Liver (tissue), 9 donors: ENCODE data around the gene OPA3. TPM values are rescaled to one million over a fixed set of nuclear protein-coding genes. Genes with fewer than 3 reads are reported as not detected.
"Not testable (repeated sequence)": the region's sequence is repeated elsewhere in the genome, so short reads cannot be mapped to it uniquely, and the experiment has no call there.

Experiments
- DNase-seq: peaks from one replicate; pipeline ENCODE4 v3.0.0-alpha.2; 2017; ENCODE audit warnings: low spot score
- H3K27ac ChIP-seq, 2 donors: one replicate each; pipeline ENCODE4 v1.7.0; 2013; ENCODE audit warnings: inconsistent platforms in 2 of 2, low read length in 2 of 2, control low read depth in 1 of 2, low read depth in 1 of 2, mild to moderate bottlenecking in 1 of 2
- H3K27me3 ChIP-seq, 4 donors: one replicate each; pipeline versions ENCODE4 v1.6.1 to v1.7.0; 2013; ENCODE audit warnings: low read length in 3 of 4, inconsistent platforms in 1 of 4, mild to moderate bottlenecking in 1 of 4, moderate library complexity in 1 of 4; ENCODE audit not compliant: control insufficient read depth in 4 of 4, insufficient read depth in 4 of 4
- H3K36me3 ChIP-seq, 4 donors: one replicate each; pipeline versions ENCODE4 v1.6.1 to v1.7.0; 2013; ENCODE audit warnings: low read length in 3 of 4, mild to moderate bottlenecking in 3 of 4, low read depth in 1 of 4, moderate library complexity in 1 of 4; ENCODE audit not compliant: control insufficient read depth in 4 of 4, insufficient read depth in 3 of 4
- H3K4me1 ChIP-seq, 4 donors: one replicate each; pipeline versions ENCODE4 v1.6.1 to v1.7.0; 2013; ENCODE audit warnings: low read length in 3 of 4, mild to moderate bottlenecking in 3 of 4, moderate library complexity in 1 of 4; ENCODE audit not compliant: control insufficient read depth in 4 of 4, insufficient read depth in 4 of 4
- H3K4me3 ChIP-seq, 3 donors: one replicate each; pipeline versions ENCODE4 v1.6.1 to v1.7.0; 2013; ENCODE audit warnings: low read length in 3 of 3, control low read depth in 1 of 3, low read depth in 1 of 3, mild to moderate bottlenecking in 1 of 3
- H3K9ac ChIP-seq, 2 donors: one replicate each; pipeline ENCODE4 v1.7.0; 2013; ENCODE audit warnings: low read length in 2 of 2, mild to moderate bottlenecking in 2 of 2, moderate library complexity in 2 of 2, control low read depth in 1 of 2, low read depth in 1 of 2
- H3K9me3 ChIP-seq, 4 donors: one replicate each; pipeline versions ENCODE4 v1.6.1 to v1.7.0; 2013; ENCODE audit warnings: low read length in 3 of 4; ENCODE audit not compliant: control insufficient read depth in 4 of 4
- ATF3 ChIP-seq: IDR thresholded peaks from 2 replicates; pipeline ENCODE4 v1.6.1; 2016; ENCODE audit warnings: antibody characterized with exemption
- EGR1 ChIP-seq, 2 donors: IDR thresholded peaks; 2 replicates each; pipeline ENCODE4 v1.6.1; 2016 to 2018; ENCODE audit warnings: antibody characterized with exemption in 2 of 2, low read depth in 2 of 2
- FOXA1 ChIP-seq: IDR thresholded peaks from 2 replicates; pipeline ENCODE4 v1.6.1; 2016; ENCODE audit warnings: antibody characterized with exemption
- FOXA2 ChIP-seq: IDR thresholded peaks from 2 replicates; pipeline ENCODE4 v1.6.1; 2016; ENCODE audit warnings: antibody characterized with exemption
- GABPA ChIP-seq, 2 donors: IDR thresholded peaks in 1 of 2; conservative IDR thresholded peaks in 1 of 2; 2 replicates each; pipeline ENCODE4 v1.6.1; 2016; ENCODE audit warnings: antibody characterized with exemption in 2 of 2, mild to moderate bottlenecking in 1 of 2, moderate library complexity in 1 of 2
- HNF4A ChIP-seq, 2 donors: conservative IDR thresholded peaks; 2 replicates each; pipeline ENCODE4 v1.6.1; 2016; ENCODE audit warnings: antibody characterized with exemption in 2 of 2, mild to moderate bottlenecking in 2 of 2
- HNF4G ChIP-seq: IDR thresholded peaks from 2 replicates; pipeline ENCODE4 v1.6.1; 2016; ENCODE audit warnings: antibody characterized with exemption
- JUND ChIP-seq, 2 donors: IDR thresholded peaks; 2 replicates each; pipeline ENCODE4 v1.6.1; 2016; ENCODE audit warnings: antibody characterized with exemption in 2 of 2
- MAX ChIP-seq: IDR thresholded peaks from 2 replicates; pipeline ENCODE4 v1.6.1; 2016; ENCODE audit warnings: antibody characterized with exemption
- NR2F2 ChIP-seq: IDR thresholded peaks from 2 replicates; pipeline ENCODE4 v1.6.1; 2016; ENCODE audit warnings: antibody characterized with exemption
- RAD21 ChIP-seq, 2 donors: IDR thresholded peaks; 2 replicates each; pipeline ENCODE4 v1.6.1; 2016; ENCODE audit warnings: antibody characterized with exemption in 2 of 2, mild to moderate bottlenecking in 2 of 2
- REST ChIP-seq: IDR thresholded peaks from 2 replicates; pipeline ENCODE4 v1.6.1; 2016; ENCODE audit warnings: antibody characterized with exemption, mild to moderate bottlenecking
- RXRA ChIP-seq, 2 donors: IDR thresholded peaks; 2 replicates each; pipeline ENCODE4 v1.6.1; 2017 to 2018; ENCODE audit warnings: antibody characterized with exemption in 2 of 2, mild to moderate bottlenecking in 1 of 2
- SP1 ChIP-seq: IDR thresholded peaks from 2 replicates; pipeline ENCODE4 v1.6.1; 2018; ENCODE audit warnings: antibody characterized with exemption, mild to moderate bottlenecking
- TAF1 ChIP-seq: conservative IDR thresholded peaks from 2 replicates; pipeline ENCODE4 v1.6.1; 2016; ENCODE audit warnings: antibody characterized with exemption, mild to moderate bottlenecking
- WGBS: extraction: QIAGEN DNeasy Blood & Tissue Kit; methylation state at CpG from one replicate; pipeline ENCODE4 v1.1.7; 2013; 5-methylcytosine and 5-hydroxymethylcytosine counted together
- polyA plus RNA-seq, 2 donors: library from polyadenylated mRNA; stranded (reverse) in 1 of 2; unstranded in 1 of 2; fragments of 200-250 nt in 1 of 2; fragments of >200 nt in 1 of 2; fragmentation: Nextera tagmentation in 1 of 2; extraction: Ambion mirVana in 1 of 2; gene quantifications; one replicate each; pipeline versions ENCODE4 v1.2.1 to v1.2.3, GENCODE V29; 2013 to 2015
- total RNA-seq, 2 donors: library from RNA; depleted of rRNA; stranded (reverse); fragments of >200 nt; gene quantifications; one replicate each; pipeline ENCODE4 v1.2.3, GENCODE V29; 2014
- donor health status: healthy.
- donor health status: healthy.
- donor health status: healthy.
- donor health status: healthy.
- donor health status: healthy.

Gene OPA3
- total and polyA plus RNA-seq, 4 donors: 3.8 to 9.4 (median 6.2) TPM

- Histone ChIP-seq H3K27ac (no peak overlapping the region), H3K27me3 (no peaks in the 10 kb centered on the region), H3K4me3 (no peak overlapping the region), H3K36me3 (peaks cover 0 to 7% (median 3%) of the 10 kb centered on the region in 4 donors), H3K4me1 (no peaks in the 10 kb centered on the region), H3K9ac (no peak overlapping the region), H3K9me3 (no peaks in the 10 kb centered on the region)
- WGBS: 66% methylated on average over 27 of the region's 27 CpGs
- peak; percentile 57 for DNase-seq
- TF ChIP-seq JUND (IDR thresholded peaks at IDR 0.05) (peak; percentile 31 to 36), SP1 (no peak)
Measured at GRCh38 chr19:45632468-45633196, 48.0 kb upstream of the OPA3 start.

GRCh38 chr19:45630463-45630862 is 45.9 kb upstream of the OPA3 start:
- H3K27me3 ChIP-seq: no peaks in the 10 kb centered on the region
- WGBS: 88% methylated on average over 2 of the region's 2 CpGs
- H3K36me3 ChIP-seq: peaks cover 0 to 7% (median 3%) of the 10 kb centered on the region in 4 donors
- H3K27ac ChIP-seq: no peak overlapping the region
- TF ChIP-seq TAF1 (no peak), ATF3 (no peak), FOXA2 (no peak), NR2F2 (no peak), EGR1 (IDR thresholded peaks at IDR 0.05; ENCODE audit: low read depth in 2 of 2) (no peak), JUND (IDR thresholded peaks at IDR 0.05) (no peak), HNF4A (conservative IDR thresholded peaks at IDR 0.05) (no peak), FOXA1 (no peak)
- no peaks in the 10 kb centered on the region for H3K4me1 ChIP-seq
- no peaks in the 10 kb centered on the region for H3K9me3 ChIP-seq
- no peak for DNase-seq
- no peak overlapping the region for H3K4me3 ChIP-seq
- no peak overlapping the region for H3K9ac ChIP-seq

- Histone ChIP-seq H3K36me3 (peaks cover 0 to 9% (median 4%) of the 10 kb centered on the region in 4 donors), H3K27ac (no peak overlapping the region), H3K4me1 (no peaks in the 10 kb centered on the region), H3K4me3 (no peak overlapping the region), H3K9me3 (no peaks in the 10 kb centered on the region), H3K9ac (no peak overlapping the region), H3K27me3 (no peaks in the 10 kb centered on the region)
- no peak for DNase-seq
- WGBS: 89% methylated on average over 4 of the region's 4 CpGs
- TF ChIP-seq FOXA2 (no peak), HNF4G (no peak), RXRA (IDR thresholded peaks at IDR 0.05) (no peak), FOXA1 (no peak), GABPA (IDR thresholded peaks at IDR 0.05 in 1 of 2, conservative IDR thresholded peaks at IDR 0.05 in 1 of 2) (no peak), TAF1 (no peak), NR2F2 (no peak), REST (no peak), RAD21 (IDR thresholded peaks at IDR 0.05) (no peak), HNF4A (conservative IDR thresholded peaks at IDR 0.05) (no peak), MAX (no peak), JUND (IDR thresholded peaks at IDR 0.05) (no peak), ATF3 (no peak)
Measured at GRCh38 chr19:45629704-45630103, 45.1 kb upstream of the OPA3 start.

GRCh38 chr19:45628219-45628618 is 43.6 kb upstream of the OPA3 start:
- not testable (repeated sequence) for H3K4me1 ChIP-seq, DNase-seq, H3K4me3 ChIP-seq, H3K9me3 ChIP-seq, H3K9ac ChIP-seq, H3K27ac ChIP-seq, H3K27me3 ChIP-seq
- H3K36me3 ChIP-seq: peaks cover 0 to 10% (median 5%) of the 10 kb centered on the region in 4 donors
- WGBS: over 99% methylated on average over 7 of the region's 7 CpGs
